ENCODE measurements around the gene DENND1C.

DENND1C gene

GRCh38 chr19:6418562-6418932 lies 63.0 kb downstream of the DENND1C start:
- no peak for DNase-seq

GRCh38 chr19:6417713-6418561 lies 63.6 kb downstream of the DENND1C start:
- DNase-seq = no peak
